Measurements from ENCODE around the gene OR5B12. TPM values are rescaled to one million over a fixed set of nuclear protein-coding genes. Genes with fewer than 3 reads are reported as not detected.
"Not testable (repeated sequence)": the region's sequence is repeated elsewhere in the genome, so short reads cannot be mapped to it uniquely, and the experiment has no call there.

Gene OR5B12
- total RNA-seq, 2 donors from 2014 or later = 0.30 TPM; not detected in 1

DNA sequence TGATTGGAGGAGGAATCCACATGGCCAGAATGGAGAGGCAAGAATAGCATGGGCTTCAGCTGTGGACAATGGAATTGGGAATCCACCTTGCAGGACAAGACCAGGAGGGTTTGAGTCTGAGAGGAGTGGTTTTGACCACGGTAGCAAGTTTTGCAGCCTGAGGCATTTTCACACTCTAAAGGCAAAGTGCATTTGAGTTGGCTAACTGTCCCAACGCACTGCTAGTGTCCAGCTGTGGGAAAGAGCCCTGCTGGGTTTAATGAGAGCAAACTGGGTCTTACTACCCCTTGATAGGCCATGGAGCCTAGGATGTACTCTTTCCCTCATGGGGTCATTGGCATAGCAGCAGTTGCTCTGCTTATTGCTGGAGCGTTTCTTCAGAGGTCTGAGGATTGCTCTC is 14.0 kb downstream of the OR5B12 start, which contains the start of gene OR5B2:
TSS of gene OR5B2 (minus strand) at position 101 of the 400 bp plus-strand sequence. CDS start 4,860 bp downstream, outside the sequence.
- H3K36me3 Mint-ChIP-seq (ENCODE audit: low read depth) = no peaks in the 10 kb centered on the region
- DNase-seq (no peak), ATAC-seq (no peak)
- no peak within 1 kb of the TSS for H3K27ac Mint-ChIP-seq
- no peaks in the 10 kb centered on the region for H3K4me1 Mint-ChIP-seq
- no peak within 1 kb of the TSS for H3K4me3 Mint-ChIP-seq
- peaks cover 11% of the 10 kb centered on the region for H3K27me3 Mint-ChIP-seq
- no peaks in the 10 kb centered on the region for H3K9me3 ChIP-seq (ENCODE audit: control insufficient read depth, low read length, poor library complexity, severe bottlenecking)

DNA sequence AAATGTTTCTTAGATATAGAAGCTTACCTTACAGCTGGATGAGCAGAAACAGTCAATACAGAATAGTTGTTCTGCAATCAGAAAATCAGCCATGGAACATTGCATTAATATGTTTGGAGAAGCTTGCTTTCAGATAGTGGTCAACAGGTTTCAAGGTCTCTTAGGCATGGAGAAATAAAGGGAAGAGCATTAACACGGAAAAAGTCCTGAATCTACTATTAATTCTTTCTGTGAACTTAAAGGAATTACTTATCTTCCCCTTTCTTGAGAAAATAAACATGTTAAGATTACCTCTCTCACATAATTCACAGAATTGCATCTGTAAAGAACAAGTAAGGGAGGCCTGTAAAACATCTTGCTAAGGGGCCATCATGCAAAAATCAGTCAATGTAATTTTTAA is 35.3 kb downstream of the OR5B12 start, which contains the start of gene OR5B3:
TSS of gene OR5B3 (minus strand) at position 101 of the 400 bp plus-strand sequence. CDS start 3,465 bp downstream, outside the sequence.
- no peaks in the 10 kb centered on the region for H3K36me3 Mint-ChIP-seq (ENCODE audit: low read depth)
- no peaks in the 10 kb centered on the region for H3K4me1 Mint-ChIP-seq
- DNase-seq = no peak
- no peaks in the 10 kb centered on the region for H3K9me3 ChIP-seq (ENCODE audit: control insufficient read depth, low read length, poor library complexity, severe bottlenecking)
- H3K27ac Mint-ChIP-seq = no peak within 1 kb of the TSS
- H3K27me3 Mint-ChIP-seq = peaks cover 4% of the 10 kb centered on the region
- no peak for ATAC-seq
- no peak within 1 kb of the TSS for H3K4me3 Mint-ChIP-seq

DNA sequence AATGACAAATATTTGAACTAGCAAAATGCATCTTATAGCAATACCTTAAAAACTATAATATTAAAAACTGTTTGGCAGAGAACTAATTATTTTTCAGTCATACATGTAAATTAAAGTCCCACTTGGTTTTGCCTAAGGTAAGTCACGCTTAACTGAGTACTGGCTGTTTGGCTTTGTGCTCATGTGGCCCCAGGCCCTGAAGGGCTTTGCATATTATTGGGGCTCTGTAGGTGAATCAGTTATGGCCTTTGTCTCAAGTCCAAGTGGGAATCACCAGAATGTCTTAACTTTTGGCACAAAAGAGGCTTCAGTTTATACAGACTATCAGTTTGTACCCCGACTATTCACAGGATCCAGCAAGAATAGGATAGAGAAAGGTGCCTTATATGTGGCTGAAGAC is 42.4 kb downstream of the OR5B12 start:
- H3K27me3 Mint-ChIP-seq = peaks cover 13% of the 10 kb centered on the region
- H3K4me3 Mint-ChIP-seq; DNase-seq; H3K4me1 Mint-ChIP-seq; ATAC-seq; H3K9me3 ChIP-seq (ENCODE audit: control insufficient read depth, low read length, poor library complexity, severe bottlenecking); H3K36me3 Mint-ChIP-seq (ENCODE audit: low read depth); H3K27ac Mint-ChIP-seq: not testable (repeated sequence)

DNA sequence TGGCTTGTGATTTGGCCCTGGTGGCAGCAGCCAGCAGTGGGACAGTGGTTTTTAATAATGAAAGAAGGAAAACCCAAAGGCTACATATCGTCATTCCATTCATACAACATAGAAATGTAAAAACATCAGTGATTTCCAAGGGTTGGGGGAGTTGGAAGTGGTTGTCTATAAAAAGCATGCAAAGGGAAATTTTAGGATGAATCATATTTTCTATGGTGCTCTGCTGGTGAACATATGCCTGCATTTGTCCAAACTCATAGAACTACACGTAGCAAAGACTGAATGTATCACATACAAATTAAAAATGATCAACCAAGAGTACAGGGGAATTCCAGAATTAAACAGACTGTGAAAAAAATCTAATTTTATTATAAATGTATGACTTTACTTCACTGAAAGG is 46.5 kb downstream of the OR5B12 start:
- H3K4me1 Mint-ChIP-seq = no peaks in the 10 kb centered on the region
- H3K27ac Mint-ChIP-seq = no peak overlapping the region
- peaks cover 3% of the 10 kb centered on the region for H3K36me3 Mint-ChIP-seq (ENCODE audit: low read depth)
- ATAC-seq (no peak), DNase-seq (no peak)
- no peak overlapping the region for H3K4me3 Mint-ChIP-seq
- peaks cover 13% of the 10 kb centered on the region for H3K27me3 Mint-ChIP-seq
- no peaks in the 10 kb centered on the region for H3K9me3 ChIP-seq (ENCODE audit: control insufficient read depth, low read length, poor library complexity, severe bottlenecking)

DNA sequence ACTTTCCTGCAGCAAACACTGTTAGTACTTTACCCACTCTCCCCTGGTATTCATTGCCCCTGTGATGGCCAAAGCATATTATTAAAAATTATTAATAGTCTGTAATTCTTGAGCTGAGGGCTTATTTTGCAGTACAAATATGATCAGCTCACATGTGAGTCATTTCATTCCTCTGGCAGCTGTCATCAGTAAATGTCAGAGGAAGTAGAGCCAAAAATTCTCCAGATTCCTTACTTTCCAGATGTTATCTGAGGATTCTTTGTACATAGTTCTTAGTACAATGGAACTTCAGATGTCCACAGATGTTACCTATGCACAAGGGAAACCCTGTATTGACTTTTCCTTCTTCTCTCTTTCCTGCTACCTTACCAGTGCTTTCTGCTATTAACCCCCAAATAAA is 47.8 kb downstream of the OR5B12 start:
- no peaks in the 10 kb centered on the region for H3K9me3 ChIP-seq (ENCODE audit: control insufficient read depth, low read length, poor library complexity, severe bottlenecking)
- Mint-ChIP-seq H3K4me3 (no peak overlapping the region), H3K27ac (no peak overlapping the region), H3K36me3 (ENCODE audit: low read depth) (peaks cover 3% of the 10 kb centered on the region), H3K4me1 (no peaks in the 10 kb centered on the region), H3K27me3 (peaks cover 18% of the 10 kb centered on the region)
- no peak for DNase-seq
- no peak for ATAC-seq

DNA sequence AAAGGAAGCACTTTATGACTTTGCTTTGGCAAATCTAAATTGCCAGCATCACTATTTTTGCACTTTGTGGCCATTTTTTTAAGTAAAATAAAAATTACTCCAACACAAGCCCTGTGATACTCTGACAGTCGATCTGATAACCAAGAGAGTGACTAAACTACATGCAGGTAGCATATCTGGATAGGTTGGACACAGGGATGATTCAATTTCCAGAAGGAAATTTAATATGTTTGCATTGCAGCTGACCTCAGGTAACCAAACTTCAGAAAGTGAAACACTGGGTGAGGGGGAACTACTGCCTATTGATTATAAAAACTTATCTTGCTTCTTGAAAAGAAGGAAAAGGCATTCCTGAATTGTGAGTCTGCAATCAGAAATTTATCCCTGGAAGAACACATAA is 49.3 kb downstream of the OR5B12 start:
- peaks cover 3% of the 10 kb centered on the region for H3K36me3 Mint-ChIP-seq (ENCODE audit: low read depth)
- no peaks in the 10 kb centered on the region for H3K9me3 ChIP-seq (ENCODE audit: control insufficient read depth, low read length, poor library complexity, severe bottlenecking)
- ATAC-seq (no peak), DNase-seq (no peak)
- no peaks in the 10 kb centered on the region for H3K4me1 Mint-ChIP-seq
- H3K27ac Mint-ChIP-seq = no peak overlapping the region
- H3K27me3 Mint-ChIP-seq = peaks cover 18% of the 10 kb centered on the region
- H3K4me3 Mint-ChIP-seq = no peak overlapping the region

DNA sequence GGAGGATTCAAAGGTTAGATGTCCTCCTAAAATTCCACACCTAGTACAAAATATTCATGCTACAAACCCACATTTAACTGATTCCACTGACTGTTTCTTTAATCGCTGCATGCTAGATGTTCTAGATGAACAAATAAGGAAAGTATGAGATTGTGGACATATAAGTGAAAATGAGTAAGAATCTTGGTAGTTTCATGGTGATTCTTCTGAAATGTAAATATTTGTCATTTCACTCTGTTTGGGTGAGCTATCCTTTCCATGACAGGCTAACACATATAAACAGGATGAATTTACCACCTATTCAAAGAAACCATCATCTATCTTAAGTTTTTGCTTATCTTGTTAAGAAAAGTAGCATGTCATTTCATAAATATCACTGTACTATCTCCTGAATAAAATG is 50.2 kb downstream of the OR5B12 start:
- Mint-ChIP-seq H3K36me3 (ENCODE audit: low read depth) (peaks cover 3% of the 10 kb centered on the region), H3K27ac (no peak overlapping the region), H3K4me1 (no peaks in the 10 kb centered on the region), H3K27me3 (peaks cover 18% of the 10 kb centered on the region), H3K4me3 (no peak overlapping the region)
- DNase-seq (no peak), ATAC-seq (no peak)
- no peaks in the 10 kb centered on the region for H3K9me3 ChIP-seq (ENCODE audit: control insufficient read depth, low read length, poor library complexity, severe bottlenecking)

DNA sequence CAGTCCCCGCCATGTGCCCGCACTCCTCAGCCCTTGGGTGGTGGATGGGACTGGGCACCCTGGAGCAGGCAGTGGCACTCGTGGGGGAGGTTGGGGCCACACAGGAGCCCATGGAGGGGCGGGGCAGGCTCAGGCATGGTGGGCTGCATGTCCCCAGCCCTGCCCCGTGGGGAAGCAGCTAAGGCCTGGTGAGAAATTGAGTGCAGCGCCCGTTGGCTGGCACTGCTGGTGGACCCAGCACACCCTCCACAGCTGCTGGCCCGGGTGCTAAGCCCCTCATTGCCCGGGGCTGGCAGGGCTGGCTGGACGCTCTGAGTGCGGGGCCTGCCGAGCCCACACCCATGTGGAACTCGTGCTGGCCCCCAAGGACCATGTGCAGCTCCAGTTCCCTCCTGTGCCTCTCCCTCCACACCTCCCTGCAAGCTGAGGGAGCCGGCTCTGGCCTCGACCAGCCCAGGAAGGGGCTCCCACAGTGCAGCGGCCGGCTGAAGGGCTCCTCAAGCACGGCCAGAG is 51.4 kb downstream of the OR5B12 start:
- no peaks in the 10 kb centered on the region for H3K4me1 Mint-ChIP-seq
- H3K9me3 ChIP-seq (ENCODE audit: control insufficient read depth, low read length, poor library complexity, severe bottlenecking) = no peaks in the 10 kb centered on the region
- H3K4me3 Mint-ChIP-seq = no peak overlapping the region
- no peak overlapping the region for H3K27ac Mint-ChIP-seq
- ATAC-seq = no peak
- H3K36me3 Mint-ChIP-seq (ENCODE audit: low read depth) = peaks cover 3% of the 10 kb centered on the region
- no peak for DNase-seq
- peaks cover 14% of the 10 kb centered on the region for H3K27me3 Mint-ChIP-seq

Other genes starting within 250 kb of the OR5B12 start
- gene OR1S2, start 238.1 kb downstream of the OR5B12 start, total RNA-seq = not detected
- gene OR1S1, start 229.5 kb downstream of the OR5B12 start, total RNA-seq = not detected
- not detected for gene OR10Q1, start 213.3 kb downstream of the OR5B12 start, total RNA-seq
- gene OR10W1, start 174.0 kb downstream of the OR5B12 start, total RNA-seq = not detected
- not detected for gene OR5B17, start 83.2 kb downstream of the OR5B12 start, total RNA-seq
- not detected for gene OR5B3, start 35.4 kb downstream of the OR5B12 start, total RNA-seq
- not detected for gene OR5B2, start 14.1 kb downstream of the OR5B12 start, total RNA-seq
- under 1 TPM; 0.32 to 0.50 TPM for gene OR5B21, start 65.9 kb upstream of the OR5B12 start, total RNA-seq
- gene LPXN, start 133.6 kb upstream of the OR5B12 start, total RNA-seq = 10 to 100 TPM; 92.8 to 99.8 TPM
- gene ZFP91, start 136.8 kb upstream of the OR5B12 start, total RNA-seq = 10 to 100 TPM; 36.1 to 43.2 TPM
- gene CNTF, start 180.4 kb upstream of the OR5B12 start, total RNA-seq = 1 to 10 TPM; 3.8 to 4.3 TPM